A673 (cell line): ENCODE measurements around the gene FLOT2.

Source experiments
- EZH2 ChIP-seq: fragments of 200-600 bp; sonication (generic); IDR thresholded peaks from 2 replicates; pipeline ENCODE4 v1.6.1; 2017; ENCODE audit warnings: borderline replicate concordance, low read depth, mild to moderate bottlenecking, mixed read lengths, antibody characterized with exemption, low read length; ENCODE audit not compliant: poor library complexity, severe bottlenecking
- TF ChIP-seq, protein P1 (sequence below): fragments of 300-800, 200-600 bp; sonication (generic); conservative IDR thresholded peaks from 2 replicates; pipeline ENCODE4 v1.5.1; 2017; ENCODE audit warnings: low read depth, mild to moderate bottlenecking, antibody characterized with exemption, low read length, moderate library complexity, mixed read lengths

DNA sequence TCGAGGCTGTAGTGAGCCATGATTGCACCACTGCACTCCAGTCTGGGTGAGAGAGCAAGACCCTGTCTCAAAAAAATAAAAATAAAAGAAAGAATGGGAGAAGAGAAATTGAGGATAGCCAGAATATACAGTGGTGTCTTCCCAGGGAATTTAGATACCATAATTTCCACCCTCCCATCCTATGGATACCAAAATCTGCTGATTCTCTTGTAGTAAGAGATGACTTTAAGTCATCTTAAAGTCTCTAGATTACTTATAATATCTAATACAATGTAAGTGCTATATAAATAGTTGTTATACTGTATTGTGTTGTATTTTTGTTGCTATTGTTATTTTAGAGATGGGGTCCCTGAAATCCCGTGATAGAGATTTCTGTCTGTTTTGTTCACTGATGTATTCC lies 44.2 kb downstream of the FLOT2 start:
- TF ChIP-seq, protein P1, sequence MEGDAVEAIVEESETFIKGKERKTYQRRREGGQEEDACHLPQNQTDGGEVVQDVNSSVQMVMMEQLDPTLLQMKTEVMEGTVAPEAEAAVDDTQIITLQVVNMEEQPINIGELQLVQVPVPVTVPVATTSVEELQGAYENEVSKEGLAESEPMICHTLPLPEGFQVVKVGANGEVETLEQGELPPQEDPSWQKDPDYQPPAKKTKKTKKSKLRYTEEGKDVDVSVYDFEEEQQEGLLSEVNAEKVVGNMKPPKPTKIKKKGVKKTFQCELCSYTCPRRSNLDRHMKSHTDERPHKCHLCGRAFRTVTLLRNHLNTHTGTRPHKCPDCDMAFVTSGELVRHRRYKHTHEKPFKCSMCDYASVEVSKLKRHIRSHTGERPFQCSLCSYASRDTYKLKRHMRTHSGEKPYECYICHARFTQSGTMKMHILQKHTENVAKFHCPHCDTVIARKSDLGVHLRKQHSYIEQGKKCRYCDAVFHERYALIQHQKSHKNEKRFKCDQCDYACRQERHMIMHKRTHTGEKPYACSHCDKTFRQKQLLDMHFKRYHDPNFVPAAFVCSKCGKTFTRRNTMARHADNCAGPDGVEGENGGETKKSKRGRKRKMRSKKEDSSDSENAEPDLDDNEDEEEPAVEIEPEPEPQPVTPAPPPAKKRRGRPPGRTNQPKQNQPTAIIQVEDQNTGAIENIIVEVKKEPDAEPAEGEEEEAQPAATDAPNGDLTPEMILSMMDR = no peak
- no peak for TF ChIP-seq EZH2
